Left colon (tissue), 2 donors: ENCODE data around the gene SCYGR8. TPM values are rescaled to one million over a fixed set of nuclear protein-coding genes. Genes with fewer than 3 reads are reported as not detected.
"Not testable (repeated sequence)": the region's sequence is repeated elsewhere in the genome, so short reads cannot be mapped to it uniquely, and the experiment has no call there.

ENCODE experiments used
- ATAC-seq: fragments of 200-7000 bp; cut with Tn5 transposase; one replicate; pipeline ENCODE4 v1.9.1; 2020; ENCODE audit warnings: mild to moderate bottlenecking, moderate library complexity
- DNase-seq, 2 donors: peaks; one replicate each; pipeline ENCODE4 v3.0.0-alpha.2; 2020
- intact Hi-C, 2 donors: fragments of 100-400 bp; cut with DNase I in 1 of 2; cut with micrococcal nuclease in 1 of 2; formaldehyde crosslinking; loops; one replicate each; pipeline versions ENCODE4 v1.11.2 to v1.14.0; 2022; cut with DNase I, micrococcal nuclease
- long read RNA-seq: library from polyadenylated mRNA; unstranded; transcript quantifications from one replicate; pipeline ENCODE4 v2.0.0, GENCODE V29; 2021
- total RNA-seq, 2 donors: library from RNA; stranded (reverse); fragmentation: NEBNext Ultra II Directional; extraction: Animal tissue kit (Norgen Biotek cat#: 25700); gene quantifications; one replicate each; pipeline ENCODE4 v1.2.1, GENCODE V29; 2021
- donor health status: DM: no; HTN: no; CAD: no.
- donor health status: DM: yes; HTN: yes; CAD: no.

Gene SCYGR8
- not detected for total RNA-seq
- long read RNA-seq, result 0 reads

GRCh38 chr2:227745594-227745993 is at the start of gene SCYGR8:
SCYGR8 (plus strand) TSS chr2:227745894; CDS start chr2:227745894, 0 bp downstream.
- ATAC-seq (no peak), DNase-seq (no peak)
- intact Hi-C loops, result no loop called here

- no peak for DNase-seq
- intact Hi-C loops, result no loop called here
Observed at GRCh38 chr2:227696990-227697679, 48.6 kb upstream of the SCYGR8 start.

DNA sequence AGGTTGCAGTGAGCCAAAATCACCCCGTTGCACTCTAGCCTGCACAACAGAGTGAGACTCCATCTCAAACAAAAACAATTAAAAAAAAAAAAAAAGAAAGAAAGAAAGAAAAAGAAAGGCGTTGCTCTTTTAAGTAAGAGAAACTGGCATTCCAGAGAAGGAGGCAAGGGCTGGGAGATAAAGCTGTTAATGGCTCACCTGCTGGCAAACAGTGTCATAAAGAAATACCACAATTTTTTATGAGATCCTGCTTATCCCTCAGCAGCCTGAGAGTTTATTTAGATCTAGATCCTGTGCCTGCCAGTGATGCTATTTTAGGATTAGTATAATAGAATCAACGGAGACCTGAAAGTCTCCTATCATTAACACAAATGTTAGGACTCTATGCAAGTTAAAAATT is 44.1 kb upstream of the SCYGR8 start:
- DNase-seq (no peak), ATAC-seq (peak; percentile 92)

More at GRCh38 chr2:227696990-227697679, 48.6 kb upstream of the SCYGR8 start:
- ATAC-seq, result no peak

DNA sequence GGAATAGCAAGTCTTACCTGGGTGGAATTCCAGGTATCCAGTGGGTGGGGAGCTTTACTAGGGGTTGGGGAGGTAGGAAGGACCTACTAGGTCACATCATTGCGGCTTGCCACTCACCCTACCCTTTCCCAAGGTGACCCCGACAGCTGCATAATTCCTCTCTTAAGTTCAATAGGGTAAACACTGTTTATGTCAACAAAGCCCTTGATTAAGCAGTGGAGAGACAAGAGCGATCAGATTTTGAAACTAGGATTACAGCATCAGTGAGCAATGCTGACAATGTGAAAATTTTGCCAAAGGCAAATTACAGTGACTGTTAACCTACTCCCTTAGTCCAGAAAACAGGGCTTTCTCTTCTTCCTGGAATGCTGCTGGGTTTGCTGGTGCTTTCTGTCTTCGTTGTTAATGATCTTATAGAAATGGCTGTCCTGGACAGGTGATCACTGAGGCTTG is 42.4 kb upstream of the SCYGR8 start:
- ATAC-seq (no peak), DNase-seq (no peak)
- intact Hi-C loops, result no loop called here

More for the DNA sequence above, 44.1 kb upstream of the SCYGR8 start:
- intact Hi-C loops, result no loop called here

GRCh38 chr2:227703961-227704360 is 41.7 kb upstream of the SCYGR8 start:
- intact Hi-C loops, result no loop called here
- no peak for DNase-seq
- peak; percentile 20 for ATAC-seq

- ATAC-seq (peak; percentile 98), DNase-seq (peak; percentile 57 to 64)
- intact Hi-C loops, result no loop called here
Observed at GRCh38 chr2:227706859-227707258, 38.8 kb upstream of the SCYGR8 start.

GRCh38 chr2:227707390-227707789 is 38.3 kb upstream of the SCYGR8 start:
- ATAC-seq (no peak), DNase-seq (no peak)
- intact Hi-C loops, result no loop called here

DNA sequence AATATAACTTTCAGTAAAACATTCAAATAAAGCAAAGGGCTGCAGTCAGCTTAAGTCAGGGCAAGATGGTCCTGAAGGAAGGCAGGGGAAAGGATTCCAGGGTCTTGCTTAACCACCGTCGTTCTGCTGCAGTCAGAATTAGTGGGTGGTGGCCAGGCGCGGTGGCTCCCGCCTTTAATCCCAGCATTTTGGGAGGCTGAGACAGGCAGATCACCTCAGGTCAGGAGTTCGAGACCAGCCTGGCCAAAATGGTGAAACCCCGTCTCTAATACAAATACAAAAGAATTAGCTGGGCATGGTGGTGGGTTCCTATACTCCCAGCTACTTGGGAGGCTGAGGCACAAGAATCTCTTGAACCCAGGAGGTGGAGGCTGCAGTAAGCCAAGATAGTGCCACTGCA is 34.7 kb upstream of the SCYGR8 start:
- ATAC-seq (no peak), DNase-seq (no peak)
- intact Hi-C loops, result no loop called here

DNA sequence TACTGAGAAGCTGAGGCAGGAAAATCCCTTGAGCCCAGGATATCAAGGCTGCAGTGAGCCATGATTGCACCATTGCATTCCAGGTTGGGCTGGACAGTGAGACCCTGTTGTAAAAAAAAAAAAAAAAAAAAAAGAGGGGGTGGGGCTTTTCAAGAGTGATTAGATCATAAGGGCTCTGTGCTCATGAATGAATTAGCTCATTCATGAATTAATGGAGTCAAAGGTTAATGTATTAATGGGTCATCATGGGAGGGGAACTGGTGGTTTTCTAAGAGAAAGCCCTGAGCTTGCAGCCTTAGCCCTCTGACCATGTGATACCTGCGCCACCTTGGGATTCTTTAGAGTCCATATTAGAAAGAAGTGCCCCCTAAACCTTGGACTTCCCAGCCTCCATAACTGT is 32.4 kb upstream of the SCYGR8 start:
- intact Hi-C loops, result no loop called here

GRCh38 chr2:227716501-227716900 is 29.2 kb upstream of the SCYGR8 start:
- DNase-seq, result no peak
- intact Hi-C loops, result no loop called here

More for the DNA sequence above, 32.4 kb upstream of the SCYGR8 start:
- ATAC-seq, result no peak
- no peak for DNase-seq

DNA sequence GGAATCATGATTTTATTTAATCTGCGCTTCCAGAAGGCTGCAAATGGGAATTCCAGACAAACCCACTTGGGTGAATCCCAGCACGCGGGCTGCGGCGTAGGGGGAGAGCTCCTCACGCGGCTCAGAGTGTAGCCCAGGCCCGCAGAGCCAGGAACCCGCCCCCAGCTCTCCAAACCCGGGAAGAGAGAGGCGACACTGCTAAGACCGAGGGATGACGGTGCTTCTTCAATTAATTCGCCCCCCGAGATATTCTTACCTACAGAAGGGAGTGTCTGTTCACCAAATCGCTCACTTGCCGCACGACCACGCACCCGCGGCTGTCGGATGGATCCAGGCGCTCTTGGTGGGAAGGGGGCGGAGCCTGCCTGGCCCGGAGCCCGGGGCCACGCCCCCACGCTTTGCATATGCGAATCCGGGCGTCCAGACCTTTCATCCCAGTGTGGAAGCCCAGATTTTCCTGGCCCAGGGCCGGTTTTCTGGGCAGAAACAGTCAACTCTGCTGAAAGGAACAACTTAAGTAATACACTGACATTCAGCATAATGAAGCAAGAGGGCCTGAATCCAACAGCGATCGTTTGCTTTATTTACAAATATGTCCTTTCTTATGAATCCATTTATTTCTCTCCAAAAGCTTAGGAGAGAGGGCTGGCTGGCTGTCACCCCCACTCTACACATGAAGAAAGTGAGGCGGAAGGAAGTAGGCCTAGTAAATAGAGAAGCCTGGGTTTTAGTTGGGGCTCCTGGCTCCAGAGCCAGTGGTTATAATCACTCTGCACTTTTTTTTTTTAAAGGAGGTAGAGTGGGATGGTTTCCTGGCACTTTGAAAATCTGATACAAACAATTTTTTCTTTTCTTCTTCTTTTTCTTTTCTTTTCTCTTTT is 27.8 kb upstream of the SCYGR8 start, which contains the start of gene SLC19A3:
Gene SLC19A3 (minus strand): TSS at position 342 of the 881 bp plus-strand sequence. CDS start 15,710 bp downstream, outside the sequence.
- peak; percentile 94 for ATAC-seq
- peak; percentile 89 to 93 for DNase-seq
- intact Hi-C loops, result no loop called here

More at GRCh38 chr2:227716501-227716900, 29.2 kb upstream of the SCYGR8 start:
- no peak for ATAC-seq

- DNase-seq, result no peak
- intact Hi-C loops, result no loop called here
- ATAC-seq, result no peak
Observed at GRCh38 chr2:227719641-227720040, 26.1 kb upstream of the SCYGR8 start.

GRCh38 chr2:227720680-227721079 is 25.0 kb upstream of the SCYGR8 start:
- ATAC-seq (no peak), DNase-seq (no peak)
- intact Hi-C loops, result no loop called here

DNA sequence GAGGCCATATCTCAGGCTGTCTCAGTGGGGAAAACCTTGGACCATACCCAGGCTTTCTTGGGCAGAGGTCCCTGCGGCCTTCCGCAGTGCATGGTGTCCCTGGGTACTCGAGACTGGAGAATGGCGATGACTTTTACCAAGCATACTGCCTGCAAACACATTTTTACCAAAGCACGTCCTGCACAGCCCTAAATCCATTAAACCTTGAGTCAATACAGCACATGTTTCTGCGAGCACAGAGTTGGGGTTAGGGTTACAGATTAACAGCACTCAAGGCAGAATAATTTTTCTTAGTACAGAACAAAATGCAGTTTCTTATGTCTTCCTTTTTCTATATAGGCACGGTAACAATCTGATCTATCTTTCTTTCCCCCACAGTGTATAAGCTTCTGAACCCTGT is 22.9 kb upstream of the SCYGR8 start:
- intact Hi-C loops, DNase-seq, ATAC-seq: not testable (repeated sequence)

GRCh38 chr2:227724394-227725039 is 21.2 kb upstream of the SCYGR8 start, which contains the start of gene SCYGR6:
SCYGR6 (minus strand) TSS chr2:227724757; CDS start chr2:227724757, 0 bp downstream.
- intact Hi-C loops, result no loop called here
- ATAC-seq, result peak; percentile 20
- no peak for DNase-seq

GRCh38 chr2:227728035-227728434 is 17.7 kb upstream of the SCYGR8 start, which contains the start of gene SCYGR7:
SCYGR7 (plus strand) TSS chr2:227728335; CDS start chr2:227728335, 0 bp downstream.
- intact Hi-C loops, result no loop called here
- DNase-seq (no peak), ATAC-seq (no peak)

GRCh38 chr2:227739351-227739750 is 6.3 kb upstream of the SCYGR8 start:
- no peak for DNase-seq
- intact Hi-C loops, result no loop called here
- ATAC-seq, result no peak

GRCh38 chr2:227740705-227741104 is 5.0 kb upstream of the SCYGR8 start:
- ATAC-seq, DNase-seq, intact Hi-C loops: not testable (repeated sequence)

- DNase-seq (no peak), ATAC-seq (no peak)
- intact Hi-C loops, result no loop called here
Observed at GRCh38 chr2:227748079-227748478, 2.4 kb downstream of the SCYGR8 start.
